ENCODE data around the gene GKN2. TPM values are rescaled to one million over a fixed set of nuclear protein-coding genes. Genes with fewer than 3 reads are reported as not detected.

GKN2 gene
- polyA plus RNA-seq, 2 of the 4 experiments (the other 2 are of a cell fraction): 0.93 to 3.7 TPM

- Histone ChIP-seq H3K27ac (peak within 1 kb of the TSS; percentile 83 to 90), H3K4me1 (peaks cover 74% of the 10 kb centered on the region), H3K9me3 (no peaks in the 10 kb centered on the region), H3K4me3 (no peak within 1 kb of the TSS), H3K4me2 (peak within 1 kb of the TSS; percentile 6)
- 74% methylated on average over 3 of the region's 3 CpGs for WGBS (ENCODE audit: missing lambda C conversion rate)
- ATAC-seq (no peak), DNase-seq (ENCODE audit: low read depth in 1 of 2, low spot score in 1 of 2) (no peak), FAIRE-seq (no peak)
- ChIA-PET POLR2A (no interaction called here), CTCF (interaction anchor here (1.3 to 4.1 kb wide), 6 partner anchors 14 to 692 kb away, joined by 3 to 17 read pairs (median 8); partner anchors contain the start of gene ANTXR1)
- TF ChIP-seq MAFK (IDR thresholded peaks at IDR 0.05; ENCODE audit: partially characterized antibody) (peak; percentile 59), ZSCAN20 (CRISPR knock-in tag; IDR thresholded peaks at IDR 0.05) (no peak), HOXB13 (CRISPR knock-in tag; IDR thresholded peaks at IDR 0.05; ENCODE audit: low read depth) (peak; percentile 40; the same call in 1 of the 2 replicates), EHF (CRISPR knock-in tag; IDR thresholded peaks at IDR 0.05) (no peak), RFX5 (IDR thresholded peaks at IDR 0.05) (no peak), HOXB5 (CRISPR knock-in tag; IDR thresholded peaks at IDR 0.05) (peak; percentile 49; the same call in 1 of the 2 replicates)
- TF ChIP-seq, protein P1, sequence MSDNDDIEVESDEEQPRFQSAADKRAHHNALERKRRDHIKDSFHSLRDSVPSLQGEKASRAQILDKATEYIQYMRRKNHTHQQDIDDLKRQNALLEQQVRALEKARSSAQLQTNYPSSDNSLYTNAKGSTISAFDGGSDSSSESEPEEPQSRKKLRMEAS (IDR thresholded peaks at IDR 0.05): peak; percentile 44; the same call in 1 of the 2 replicates
Observed at GRCh38 chr2:68974251-68974650, 21.6 kb upstream of the GKN2 start, which contains the start of gene GKN1. Gene GKN1 (plus strand): TSS chr2:68974636. CDS start chr2:68974678, 42 bp downstream.

- 3% methylated on average over 5 of the region's 5 CpGs for WGBS (ENCODE audit: missing lambda C conversion rate)
- Histone ChIP-seq H3K4me1 (peaks cover 72% of the 10 kb centered on the region), H3K4me2 (peak overlapping the region; percentile 57), H3K9me3 (no peaks in the 10 kb centered on the region), H3K27ac (peak overlapping the region; percentile 83 to 90), H3K4me3 (no peak overlapping the region)
- ATAC-seq (peak; percentile 96), DNase-seq (ENCODE audit: low read depth in 1 of 2, low spot score in 1 of 2) (peak; percentile 76 to 98), FAIRE-seq (peak; percentile 96)
- CTCF ChIA-PET: interaction anchor here (1.2 to 4.1 kb wide), 2 partner anchors 28 to 112 kb away, joined by 4 to 17 read pairs; no protein-coding TSS in a partner anchor
- POLR2A ChIA-PET: interaction anchor here (1.0 kb wide), 1 partner anchor 41 kb away, joined by 3 read pairs; the partner anchor contains the start of gene ANTXR1
- TF ChIP-seq POLR2AphosphoS2 (conservative IDR thresholded peaks at IDR 0.05; ENCODE audit: low read length): no peak
- peak; percentile 14 to 31; a peak in 3 of 5 replicates for TF ChIP-seq RAD21 (conservative IDR thresholded peaks at IDR 0.05 in 1 of 2, IDR thresholded peaks at IDR 0.05 in 1 of 2)
- TF ChIP-seq HMGXB4 (CRISPR knock-in tag; IDR thresholded peaks at IDR 0.05; ENCODE audit: borderline replicate concordance): no peak
- TF ChIP-seq MAZ (IDR thresholded peaks at IDR 0.05; ENCODE audit: borderline replicate concordance, low read depth, low read length): no peak
- peak; percentile 89 for TF ChIP-seq RARB (CRISPR knock-in tag; IDR thresholded peaks at IDR 0.05)
- TF ChIP-seq CEBPB (IDR thresholded peaks at IDR 0.05): peak; percentile 40 to 90; a peak in 3 of 4 replicates
- no peak for TF ChIP-seq KDM5A (IDR thresholded peaks at IDR 0.05)
- TF ChIP-seq RNF2 (IDR thresholded peaks at IDR 0.05; ENCODE audit: borderline replicate concordance, low read depth): no peak
- TF ChIP-seq HOXA7 (CRISPR knock-in tag; IDR thresholded peaks at IDR 0.05): peak; percentile 64; the same call in 1 of the 2 replicates
- no peak for TF ChIP-seq NPAS2 (CRISPR knock-in tag; IDR thresholded peaks at IDR 0.05; ENCODE audit: borderline replicate concordance)
- no peak; the same call in 1 of the 2 replicates for TF ChIP-seq NFE2L2 (conservative IDR thresholded peaks at IDR 0.05; ENCODE audit: low read length)
- peak; percentile 86 to 97 for TF ChIP-seq JUN (IDR thresholded peaks at IDR 0.05)
- no peak for TF ChIP-seq HEYL (CRISPR knock-in tag; IDR thresholded peaks at IDR 0.05)
- TF ChIP-seq ZSCAN20 (CRISPR knock-in tag; IDR thresholded peaks at IDR 0.05): no peak
- TF ChIP-seq, protein P1 (IDR thresholded peaks at IDR 0.05): peak; percentile 93
- TF ChIP-seq REST (IDR thresholded peaks at IDR 0.05): no peak
- TF ChIP-seq SREBF2 (IDR thresholded peaks at IDR 0.05): no peak
- no peak for TF ChIP-seq TP53 (CRISPR knock-in tag; IDR thresholded peaks at IDR 0.05)
- peak; percentile 95 to 98 for TF ChIP-seq EP300 (IDR thresholded peaks at IDR 0.05)
- peak; percentile 99 for TF ChIP-seq GATA3 (IDR thresholded peaks at IDR 0.05; ENCODE audit: borderline replicate concordance)
- peak; percentile 96 for TF ChIP-seq JUNB (IDR thresholded peaks at IDR 0.05)
- TF ChIP-seq MAFK (IDR thresholded peaks at IDR 0.05; ENCODE audit: partially characterized antibody): peak; percentile 16
- TF ChIP-seq, protein P2, sequence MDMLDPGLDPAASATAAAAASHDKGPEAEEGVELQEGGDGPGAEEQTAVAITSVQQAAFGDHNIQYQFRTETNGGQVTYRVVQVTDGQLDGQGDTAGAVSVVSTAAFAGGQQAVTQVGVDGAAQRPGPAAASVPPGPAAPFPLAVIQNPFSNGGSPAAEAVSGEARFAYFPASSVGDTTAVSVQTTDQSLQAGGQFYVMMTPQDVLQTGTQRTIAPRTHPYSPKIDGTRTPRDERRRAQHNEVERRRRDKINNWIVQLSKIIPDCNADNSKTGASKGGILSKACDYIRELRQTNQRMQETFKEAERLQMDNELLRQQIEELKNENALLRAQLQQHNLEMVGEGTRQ (IDR thresholded peaks at IDR 0.05): no peak
- TF ChIP-seq ZC3H11A (IDR thresholded peaks at IDR 0.05): no peak
- TF ChIP-seq TFCP2L1 (CRISPR knock-in tag; IDR thresholded peaks at IDR 0.05): no peak
- peak; percentile 17; the same call in 1 of the 2 replicates for TF ChIP-seq FOXS1 (CRISPR knock-in tag; IDR thresholded peaks at IDR 0.05)
- peak; percentile 74 for TF ChIP-seq HOXB5 (CRISPR knock-in tag; IDR thresholded peaks at IDR 0.05)
Observed at GRCh38 chr2:68971591-68972231, 19.0 kb upstream of the GKN2 start.
